ENCODE results near the gene SF3B5.

DNA sequence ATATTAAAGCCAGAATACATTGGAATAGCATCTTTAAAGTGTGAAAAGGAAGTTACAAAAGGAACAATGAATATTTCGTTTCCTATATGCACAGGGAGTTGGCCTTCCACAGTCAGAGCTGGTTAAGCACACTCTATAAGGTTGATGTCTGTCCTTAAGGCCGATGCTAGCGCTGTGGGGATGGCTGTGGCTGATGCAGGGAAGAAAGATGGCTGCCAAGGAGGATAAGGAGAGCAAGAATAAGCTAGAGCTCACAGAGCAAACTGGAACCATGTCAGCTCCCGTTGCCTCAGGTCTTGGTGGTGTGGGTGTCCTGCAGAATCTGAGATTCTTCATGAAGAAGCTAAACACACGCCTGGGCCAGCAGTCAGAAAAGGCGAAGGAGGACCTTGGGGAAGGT is 34.1 kb upstream of the SF3B5 start:
- no peak for TF ChIP-seq EZH2 (IDR thresholded peaks at IDR 0.05; ENCODE audit: borderline replicate concordance, low read length)
- TF ChIP-seq, protein P1, sequence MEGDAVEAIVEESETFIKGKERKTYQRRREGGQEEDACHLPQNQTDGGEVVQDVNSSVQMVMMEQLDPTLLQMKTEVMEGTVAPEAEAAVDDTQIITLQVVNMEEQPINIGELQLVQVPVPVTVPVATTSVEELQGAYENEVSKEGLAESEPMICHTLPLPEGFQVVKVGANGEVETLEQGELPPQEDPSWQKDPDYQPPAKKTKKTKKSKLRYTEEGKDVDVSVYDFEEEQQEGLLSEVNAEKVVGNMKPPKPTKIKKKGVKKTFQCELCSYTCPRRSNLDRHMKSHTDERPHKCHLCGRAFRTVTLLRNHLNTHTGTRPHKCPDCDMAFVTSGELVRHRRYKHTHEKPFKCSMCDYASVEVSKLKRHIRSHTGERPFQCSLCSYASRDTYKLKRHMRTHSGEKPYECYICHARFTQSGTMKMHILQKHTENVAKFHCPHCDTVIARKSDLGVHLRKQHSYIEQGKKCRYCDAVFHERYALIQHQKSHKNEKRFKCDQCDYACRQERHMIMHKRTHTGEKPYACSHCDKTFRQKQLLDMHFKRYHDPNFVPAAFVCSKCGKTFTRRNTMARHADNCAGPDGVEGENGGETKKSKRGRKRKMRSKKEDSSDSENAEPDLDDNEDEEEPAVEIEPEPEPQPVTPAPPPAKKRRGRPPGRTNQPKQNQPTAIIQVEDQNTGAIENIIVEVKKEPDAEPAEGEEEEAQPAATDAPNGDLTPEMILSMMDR (IDR thresholded peaks at IDR 0.05; ENCODE audit: low read length) = no peak
